PC-9 (cell line): Measurements from ENCODE around the gene CD83. TPM values are rescaled to one million over a fixed set of nuclear protein-coding genes. Genes with fewer than 3 reads are reported as not detected.

Experiments
- BruUV-seq: library from RNA; stranded (reverse); fragments of 400-500 nt; replicated peaks from 2 replicates; lab custom pipeline; 2021; lab: Mats Ljungman, UMichigan
- CTCF ChIA-PET: fragments of 300-600 bp; sonication (Branson Sonifier 250); formaldehyde crosslinking; loops from one replicate; lab custom pipeline; 2022; ENCODE audit warnings: antibody characterized with exemption; lab: Charles Lee
- POLR2A ChIA-PET: fragments of 300-600 bp; sonication (Branson Sonifier 250); formaldehyde crosslinking; loops from one replicate; lab custom pipeline; 2022; ENCODE audit warnings: antibody characterized with exemption; ENCODE audit not compliant: unreplicated experiment; lab: Charles Lee
- DNase-seq, 2 experiments: peaks; one replicate each; pipeline versions ENCODE4 v3.0.0 to v3.0.0-alpha.2; 2015 to 2022; ENCODE audit warnings: mixed read lengths in 1 of 2
- H2AFZ ChIP-seq: fragments of 200-600 bp; sonication (generic); 2 replicates; pipeline ENCODE4 v1.8.1; 2017; ENCODE audit warnings: antibody characterized with exemption
- H3F3A ChIP-seq: fragments of 200-600 bp; sonication (generic); 2 replicates; pipeline ENCODE4 v1.8.1; 2017; ENCODE audit warnings: antibody characterized with exemption, mild to moderate bottlenecking, low read depth; ENCODE audit not compliant: insufficient read depth
- H3K27ac ChIP-seq: fragments of 200-600 bp; sonication (generic); 2 replicates; pipeline ENCODE4 v1.6.1; 2016; ENCODE audit warnings: mixed run types
- H3K27me3 ChIP-seq: fragments of 200-600 bp; sonication (generic); 2 replicates; pipeline ENCODE4 v1.6.1; 2016; ENCODE audit warnings: low read depth, mixed run types; ENCODE audit not compliant: insufficient read depth
- H3K36me3 ChIP-seq: fragments of 200-600 bp; sonication (generic); 2 replicates; pipeline ENCODE4 v1.6.1; 2016; ENCODE audit warnings: low read depth, mixed run types
- H3K4me1 ChIP-seq: fragments of 200-600 bp; sonication (generic); replicated peaks from 2 replicates; pipeline ENCODE4 v1.6.1; 2016; ENCODE audit warnings: mixed run types; ENCODE audit not compliant: insufficient read depth
- H3K4me2 ChIP-seq: fragments of 200-600 bp; sonication (generic); 2 replicates; pipeline ENCODE4 v1.6.1; 2017; ENCODE audit warnings: mixed run types
- H3K4me3 ChIP-seq: fragments of 200-600 bp; sonication (generic); 2 replicates; pipeline ENCODE4 v1.6.1; 2016; ENCODE audit warnings: mixed run types
- H3K79me2 ChIP-seq: fragments of 200-600 bp; sonication (generic); 2 replicates; pipeline ENCODE4 v1.6.1; 2017; ENCODE audit warnings: low read depth, mixed run types
- H3K9me2 ChIP-seq: fragments of 200-600 bp; sonication (generic); 2 replicates; pipeline ENCODE4 v1.8.1; 2017; ENCODE audit warnings: mild to moderate bottlenecking; ENCODE audit not compliant: insufficient read depth
- H3K9me3 ChIP-seq: fragments of 200-600 bp; sonication (generic); 2 replicates; pipeline ENCODE4 v1.8.1; 2016; ENCODE audit warnings: low read depth; ENCODE audit not compliant: insufficient read depth
- H4K20me1 ChIP-seq: fragments of 200-600 bp; sonication (generic); 2 replicates; pipeline ENCODE4 v1.8.1; 2017; ENCODE audit not compliant: insufficient read depth
- CTCF ChIP-seq: fragments of 200-600 bp; sonication (generic); conservative IDR thresholded peaks from 2 replicates; pipeline ENCODE4 v1.6.1; 2017; ENCODE audit warnings: mixed run types, antibody characterized with exemption, mild to moderate bottlenecking, moderate library complexity
- EZH2 ChIP-seq: fragments of 200-600 bp; sonication (generic); IDR thresholded peaks from 2 replicates; pipeline ENCODE4 v1.8.0; 2017; ENCODE audit warnings: antibody characterized with exemption, low read depth
- intact Hi-C: fragments of 100-400 bp; cut with micrococcal nuclease; formaldehyde crosslinking; loops from one replicate; pipeline ENCODE4 v1.10.0; 2022; ENCODE audit not compliant: unreplicated experiment
- total RNA-seq: library from RNA; stranded (reverse); gene quantifications from 2 replicates; pipeline ENCODE4 v1.2.3, GENCODE V29; 2021

The CD83 gene
- total RNA-seq, 1 experiment from 2014 or later: 3.6 TPM

- TF ChIP-seq EZH2 (no peak), CTCF (no peak)
- no peak overlapping the region for H3K4me3 ChIP-seq
- no peaks in the 10 kb centered on the region for H3K9me2 ChIP-seq
- intact Hi-C loops: no loop called here
- H3K36me3 ChIP-seq: no peaks in the 10 kb centered on the region
- peaks cover 3% of the 10 kb centered on the region for H3K4me1 ChIP-seq
- H3K27me3 ChIP-seq: no peaks in the 10 kb centered on the region
- no peak overlapping the region for H3K4me2 ChIP-seq
- no peaks in the 10 kb centered on the region; the same call in 1 of the 2 replicates for H3F3A ChIP-seq
- no peaks in the 10 kb centered on the region for H4K20me1 ChIP-seq
- BruUV-seq: no TSS peak
- ChIA-PET CTCF (no interaction called here), POLR2A (no interaction called here)
- H3K9me3 ChIP-seq: no peaks in the 10 kb centered on the region
- no peak for DNase-seq
- H3K27ac ChIP-seq: no peak overlapping the region
- H2AFZ ChIP-seq: no peak overlapping the region
- no peaks in the 10 kb centered on the region for H3K79me2 ChIP-seq
Observed at GRCh38 chr6:14121936-14122344, 4.4 kb downstream of the CD83 start.

GRCh38 chr6:14123386-14124111 lies 6.0 kb downstream of the CD83 start:
- no peaks in the 10 kb centered on the region for H4K20me1 ChIP-seq
- TF ChIP-seq EZH2 (no peak), CTCF (no peak)
- H3F3A ChIP-seq: no peaks in the 10 kb centered on the region
- no peaks in the 10 kb centered on the region for H3K36me3 ChIP-seq
- BruUV-seq: no TSS peak
- ChIA-PET CTCF (no interaction called here), POLR2A (interaction anchor here (0.6 kb wide), 1 partner anchor 1212 kb away, joined by 4 read pairs; no protein-coding TSS in a partner anchor)
- H3K27ac ChIP-seq: no peak overlapping the region
- no peak for DNase-seq
- H3K9me3 ChIP-seq: no peaks in the 10 kb centered on the region
- no peaks in the 10 kb centered on the region for H3K27me3 ChIP-seq
- no peak overlapping the region for H2AFZ ChIP-seq
- no peaks in the 10 kb centered on the region for H3K4me1 ChIP-seq
- no peaks in the 10 kb centered on the region for H3K79me2 ChIP-seq
- H3K4me3 ChIP-seq: no peak overlapping the region
- no peak overlapping the region for H3K4me2 ChIP-seq
- no peaks in the 10 kb centered on the region for H3K9me2 ChIP-seq
- intact Hi-C loops: no loop called here

- Histone ChIP-seq H3K4me1 (no peaks in the 10 kb centered on the region), H3K79me2 (no peaks in the 10 kb centered on the region), H3K4me3 (no peak overlapping the region), H2AFZ (no peak overlapping the region), H3K27me3 (no peaks in the 10 kb centered on the region), H3K27ac (no peak overlapping the region), H3F3A (no peaks in the 10 kb centered on the region), H4K20me1 (no peaks in the 10 kb centered on the region), H3K9me3 (no peaks in the 10 kb centered on the region), H3K9me2 (no peaks in the 10 kb centered on the region), H3K36me3 (no peaks in the 10 kb centered on the region), H3K4me2 (no peak overlapping the region)
- TF ChIP-seq CTCF: no peak
- TF ChIP-seq EZH2: no peak
- no TSS peak for BruUV-seq
- intact Hi-C loops: no loop called here
- no peak for DNase-seq
- ChIA-PET POLR2A (no interaction called here), CTCF (no interaction called here)
Observed at GRCh38 chr6:14125346-14125745, 7.8 kb downstream of the CD83 start.
